Adrenal gland (tissue), 12 donors: ENCODE measurements around the gene TMEM259. TPM values are rescaled to one million over a fixed set of nuclear protein-coding genes. Genes with fewer than 3 reads are reported as not detected.

Experiments
- DNase-seq, 7 donors: peaks; one replicate each; pipeline ENCODE4 v3.0.0-alpha.2; 2019 to 2020
- H3K27ac ChIP-seq, 5 donors: fragments of 200-600 bp; sonication (generic) in 4 of 5; 1 replicate in 3 of 5; 2 replicates in 2 of 5; pipeline versions ENCODE4 v1.5.1 to v1.8.0; 2016 to 2020; ENCODE audit warnings: mild to moderate bottlenecking in 1 of 5
- H3K27me3 ChIP-seq: fragments of 200-600 bp; 2 replicates; pipeline ENCODE4 v1.8.0; 2021
- H3K36me3 ChIP-seq, 2 donors: fragments of 200-600 bp; replicated peaks in 1 of 2; 1 replicate in 1 of 2; 2 replicates in 1 of 2; pipeline versions ENCODE4 v1.5.1 to v1.8.0; 2018 to 2022
- H3K4me1 ChIP-seq, 2 donors: fragments of 200-600 bp; replicated peaks in 1 of 2; 1 replicate in 1 of 2; 2 replicates in 1 of 2; pipeline versions ENCODE4 v1.5.1 to v1.8.0; 2018 to 2021
- H3K4me3 ChIP-seq, 4 donors: fragments of 200-600 bp; sonication (generic) in 3 of 4; one replicate each; pipeline ENCODE4 v1.5.1; 2016 to 2018
- H3K9me3 ChIP-seq, 3 donors: fragments of 200-600 bp; sonication (generic) in 1 of 3; replicated peaks in 1 of 3; 1 replicate in 2 of 3; 2 replicates in 1 of 3; pipeline versions ENCODE4 v1.5.1 to v1.8.0; 2016 to 2021
- POLR2A ChIP-seq, 2 donors: fragments of 450-650 bp; IDR thresholded peaks; one replicate each; pipeline ENCODE4 v1.6.1; 2017; ENCODE audit warnings: antibody characterized with exemption in 2 of 2, mild to moderate bottlenecking in 2 of 2, moderate library complexity in 1 of 2
- WGBS, 4 donors: extraction: QIAGEN DNeasy Blood & Tissue Kit in 2 of 4; methylation state at CpG; one replicate each; pipeline versions ENCODE4 v1.1.5 to v1.1.7; 2013 to 2017; 5-methylcytosine and 5-hydroxymethylcytosine counted together
- intact Hi-C, 2 donors: fragments of 100-400 bp; cut with DNase I; formaldehyde crosslinking; loops; one replicate each; pipeline versions ENCODE4 v1.14.1 to v1.15.0; 2022 to 2023
- polyA plus RNA-seq, 3 donors: library from polyadenylated mRNA; stranded (reverse); fragments of 200-250 nt in 2 of 3; fragments of 350-450 nt in 1 of 3; fragmentation: Illumina TruSeq in 1 of 3; extraction: RNeasy Lipid Tissue Mini Kit (QIAGEN cat#74804) in 1 of 3; gene quantifications; one replicate each; pipeline ENCODE4 v1.2.3, GENCODE V29; 2013 to 2014
- total RNA-seq, 9 donors: library from RNA; depleted of rRNA in 4 of 9; stranded (reverse); fragments of >200 nt in 4 of 9; fragments of 120-200 nt in 1 of 9; fragmentation: NEBNext Ultra II Directional in 1 of 9; extraction: Animal tissue kit (Norgen Biotek cat#: 25700) in 1 of 9; gene quantifications; one replicate each; pipeline versions ENCODE4 v1.1.0 to v1.2.4, GENCODE V29; 2013 to 2023
- TF ChIP-seq, protein P1 (sequence below), 6 experiments: fragments of 450-650 bp in 4 of 6; fragments of 200-600 bp in 2 of 6; sonication (generic) in 1 of 6; IDR thresholded peaks; 1 replicate in 5 of 6; 2 replicates in 1 of 6; pipeline versions ENCODE4 v1.5.1 to v1.8.0; 2016 to 2021; ENCODE audit warnings: antibody characterized with exemption in 6 of 6, mild to moderate bottlenecking in 2 of 6, moderate library complexity in 1 of 6
- donor health status: healthy with polysubstance abuse.
- donor health status: Bipolar disorder and iron deficiency.
- donor health status: DM: yes; HTN: yes; CAD: no.
- donor health status: DM: no; HTN: no; CAD: no.
- donor health status: DM: no; HTN: no; CAD: no.
- donor health status: DM: yes; HTN: yes; CAD: no.

Gene TMEM259
- total and polyA plus RNA-seq, 12 donors = 79.4 to 743 (median 202) TPM

DNA sequence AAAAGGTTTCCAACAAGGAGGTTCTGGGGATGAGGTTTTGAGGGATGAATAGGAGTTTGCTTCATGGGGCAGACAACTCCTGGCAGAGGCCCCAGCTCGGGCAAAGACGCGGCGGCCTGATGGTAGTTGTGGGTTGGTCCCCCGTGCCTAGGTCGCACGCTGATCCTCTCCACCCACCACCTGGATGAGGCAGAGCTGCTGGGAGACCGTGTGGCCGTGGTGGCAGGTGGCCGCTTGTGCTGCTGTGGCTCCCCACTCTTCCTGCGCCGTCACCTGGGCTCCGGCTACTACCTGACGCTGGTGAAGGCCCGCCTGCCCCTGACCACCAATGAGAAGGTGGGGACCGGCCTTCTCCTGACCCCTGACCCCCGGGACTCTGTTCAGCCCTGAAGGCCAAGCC lies 30.9 kb upstream of the TMEM259 start:
- Histone ChIP-seq H3K27me3 (no peaks in the 10 kb centered on the region), H3K27ac (no peak overlapping the region), H3K9me3 (peaks cover 0 to 5% (median 0%) of the 10 kb centered on the region in 3 donors), H3K4me3 (no peak overlapping the region), H3K36me3 (no peaks in the 10 kb centered on the region), H3K4me1 (no peaks in the 10 kb centered on the region)
- no peak for DNase-seq
- WGBS, 4 donors = 84 to 96% (median 89%) methylated on average over 14 to 17 of the region's 17 CpGs
- intact Hi-C loops = no loop called here
- TF ChIP-seq, protein P1, sequence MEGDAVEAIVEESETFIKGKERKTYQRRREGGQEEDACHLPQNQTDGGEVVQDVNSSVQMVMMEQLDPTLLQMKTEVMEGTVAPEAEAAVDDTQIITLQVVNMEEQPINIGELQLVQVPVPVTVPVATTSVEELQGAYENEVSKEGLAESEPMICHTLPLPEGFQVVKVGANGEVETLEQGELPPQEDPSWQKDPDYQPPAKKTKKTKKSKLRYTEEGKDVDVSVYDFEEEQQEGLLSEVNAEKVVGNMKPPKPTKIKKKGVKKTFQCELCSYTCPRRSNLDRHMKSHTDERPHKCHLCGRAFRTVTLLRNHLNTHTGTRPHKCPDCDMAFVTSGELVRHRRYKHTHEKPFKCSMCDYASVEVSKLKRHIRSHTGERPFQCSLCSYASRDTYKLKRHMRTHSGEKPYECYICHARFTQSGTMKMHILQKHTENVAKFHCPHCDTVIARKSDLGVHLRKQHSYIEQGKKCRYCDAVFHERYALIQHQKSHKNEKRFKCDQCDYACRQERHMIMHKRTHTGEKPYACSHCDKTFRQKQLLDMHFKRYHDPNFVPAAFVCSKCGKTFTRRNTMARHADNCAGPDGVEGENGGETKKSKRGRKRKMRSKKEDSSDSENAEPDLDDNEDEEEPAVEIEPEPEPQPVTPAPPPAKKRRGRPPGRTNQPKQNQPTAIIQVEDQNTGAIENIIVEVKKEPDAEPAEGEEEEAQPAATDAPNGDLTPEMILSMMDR (IDR thresholded peaks at IDR 0.05) = no peak
- no peak for TF ChIP-seq POLR2A (IDR thresholded peaks at IDR 0.05)

DNA sequence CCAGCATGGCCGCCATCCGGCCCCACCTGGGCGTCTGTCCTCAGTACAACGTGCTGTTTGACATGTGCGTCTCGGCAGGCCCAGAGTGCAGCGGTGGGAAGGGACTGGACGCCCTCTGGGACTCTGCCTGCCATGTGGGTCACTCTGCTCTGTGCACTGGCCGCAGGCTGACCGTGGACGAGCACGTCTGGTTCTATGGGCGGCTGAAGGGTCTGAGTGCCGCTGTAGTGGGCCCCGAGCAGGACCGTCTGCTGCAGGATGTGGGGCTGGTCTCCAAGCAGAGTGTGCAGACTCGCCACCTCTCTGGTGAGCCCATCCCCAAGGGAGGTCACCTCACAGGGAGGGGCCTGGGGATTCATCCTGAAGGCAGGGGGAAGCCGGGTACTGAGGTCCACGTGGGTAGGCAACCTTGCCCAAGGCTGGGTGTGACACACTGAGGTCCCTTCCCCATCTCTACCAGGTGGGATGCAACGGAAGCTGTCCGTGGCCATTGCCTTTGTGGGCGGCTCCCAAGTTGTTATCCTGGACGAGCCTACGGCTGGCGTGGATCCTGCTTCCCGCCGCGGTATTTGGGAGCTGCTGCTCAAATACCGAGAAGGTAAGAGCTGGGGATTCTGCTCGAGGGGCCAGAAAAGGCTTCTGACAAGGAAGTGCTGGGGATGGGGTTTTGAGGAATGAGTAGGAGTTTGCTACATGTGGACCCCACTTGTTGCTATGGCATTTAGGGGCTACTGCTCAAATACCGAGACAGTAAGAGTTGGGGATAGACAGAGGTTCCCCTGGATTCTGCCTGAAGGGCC lies 30.3 kb upstream of the TMEM259 start:
- no peaks in the 10 kb centered on the region for H3K4me1 ChIP-seq
- TF ChIP-seq, protein P1 (IDR thresholded peaks at IDR 0.05) = no peak
- TF ChIP-seq POLR2A (IDR thresholded peaks at IDR 0.05) = no peak
- H3K4me3 ChIP-seq = no peak overlapping the region
- 85 to 92% (median 87%) methylated on average over 18 to 31 of the region's 31 CpGs for WGBS, 4 donors
- DNase-seq = no peak
- no peaks in the 10 kb centered on the region for H3K27me3 ChIP-seq
- H3K36me3 ChIP-seq = no peaks in the 10 kb centered on the region
- no peaks in the 10 kb centered on the region for H3K9me3 ChIP-seq
- H3K27ac ChIP-seq = no peak overlapping the region
- intact Hi-C loops = no loop called here

DNA sequence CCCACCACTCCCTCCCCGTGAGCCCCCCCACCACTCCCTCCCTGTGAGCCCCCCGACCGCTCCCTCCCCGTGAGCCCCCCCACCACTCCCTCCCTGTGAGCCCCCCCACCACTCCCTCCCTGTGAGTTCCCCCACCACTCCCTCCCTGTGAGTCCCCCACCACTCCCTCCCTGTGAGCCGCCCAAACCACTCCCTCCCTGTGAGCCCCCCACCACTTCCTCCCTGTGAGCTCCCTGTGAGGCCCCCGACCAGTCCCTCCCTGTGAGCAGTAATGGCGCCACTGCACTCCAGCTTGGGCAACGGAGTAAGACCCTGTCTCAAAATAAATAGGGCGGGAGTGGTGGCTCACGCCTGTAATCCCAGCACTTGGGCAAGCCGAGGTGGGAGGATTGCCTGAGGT lies 28.9 kb upstream of the TMEM259 start:
- intact Hi-C loops = no loop called here
- H3K27me3 ChIP-seq = no peaks in the 10 kb centered on the region
- WGBS, 4 donors = 65 to 81% (median 73%) methylated on average over 4 to 11 of the region's 11 CpGs
- H3K27ac ChIP-seq = no peak overlapping the region
- H3K36me3 ChIP-seq = no peaks in the 10 kb centered on the region
- no peak for DNase-seq
- no peaks in the 10 kb centered on the region for H3K4me1 ChIP-seq
- H3K9me3 ChIP-seq = no peaks in the 10 kb centered on the region
- no peak for TF ChIP-seq POLR2A (IDR thresholded peaks at IDR 0.05)
- TF ChIP-seq, protein P1 (IDR thresholded peaks at IDR 0.05) = no peak
- H3K4me3 ChIP-seq = no peak overlapping the region

DNA sequence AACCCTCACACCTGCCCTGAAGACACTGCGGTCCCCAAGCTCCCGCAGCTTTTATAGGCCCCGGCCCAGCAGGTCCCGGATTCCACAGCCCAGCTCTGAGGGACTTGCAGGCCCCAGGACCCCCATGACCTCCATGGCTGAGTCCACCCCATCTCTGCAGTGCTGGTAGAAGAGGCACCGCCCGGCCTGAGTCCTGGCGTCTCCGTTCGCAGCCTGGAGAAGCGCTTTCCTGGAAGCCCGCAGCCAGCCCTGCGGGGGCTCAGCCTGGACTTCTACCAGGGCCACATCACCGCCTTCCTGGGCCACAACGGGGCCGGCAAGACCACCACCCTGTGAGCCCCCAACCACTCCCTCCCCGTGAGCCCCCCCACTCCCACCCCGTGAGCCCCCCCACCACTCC lies 28.2 kb upstream of the TMEM259 start:
- no peak overlapping the region for H3K4me3 ChIP-seq
- 92 to 100% (median 94%) methylated on average over 3 to 17 of the region's 17 CpGs; no CpG with 5 or more reads in 1 of the 4 donors for WGBS, 4 donors
- H3K4me1 ChIP-seq = no peaks in the 10 kb centered on the region
- no peaks in the 10 kb centered on the region for H3K36me3 ChIP-seq
- intact Hi-C loops = no loop called here
- TF ChIP-seq, protein P1 (IDR thresholded peaks at IDR 0.05) = no peak
- TF ChIP-seq POLR2A (IDR thresholded peaks at IDR 0.05) = no peak
- H3K27me3 ChIP-seq = no peaks in the 10 kb centered on the region
- no peak for DNase-seq
- no peaks in the 10 kb centered on the region for H3K9me3 ChIP-seq
- H3K27ac ChIP-seq = no peak overlapping the region
